Fibroblast of pulmonary artery (primary cell): ENCODE results near the gene IZUMO2.

Source experiments
- DNase-seq: peaks from one replicate; pipeline ENCODE4 v3.0.0-alpha.2; 2010; ENCODE audit warnings: low read depth
- H3K4me3 ChIP-seq: replicated peaks from 2 replicates; pipeline ENCODE4 v1.5.1; 2011; ENCODE audit warnings: low read depth, mild to moderate bottlenecking, control low read depth, low read length, moderate library complexity
- CTCF ChIP-seq: IDR thresholded peaks from 2 replicates; pipeline ENCODE4 v1.5.1; 2011; ENCODE audit warnings: mild to moderate bottlenecking, control low read depth, low read length, inconsistent platforms; ENCODE audit errors: missing control alignments

Gene IZUMO2

GRCh38 chr19:50175924-50176323, 12.8 kb upstream of the IZUMO2 start:
- no peak overlapping the region for H3K4me3 ChIP-seq
- no peak for TF ChIP-seq CTCF
- DNase-seq: no peak

- DNase-seq: no peak
- no peak for TF ChIP-seq CTCF
- H3K4me3 ChIP-seq: no peak overlapping the region
Observed at GRCh38 chr19:50174100-50174793, 11.2 kb upstream of the IZUMO2 start.

GRCh38 chr19:50173127-50173526, 10.0 kb upstream of the IZUMO2 start:
- TF ChIP-seq CTCF: no peak
- no peak for DNase-seq
- H3K4me3 ChIP-seq: no peak overlapping the region

- DNase-seq: no peak
- H3K4me3 ChIP-seq: no peak overlapping the region
- TF ChIP-seq CTCF: no peak
Observed at GRCh38 chr19:50172726-50173125, 9.6 kb upstream of the IZUMO2 start.

- no peak for DNase-seq
- no peak for TF ChIP-seq CTCF
- H3K4me3 ChIP-seq: no peak overlapping the region
Observed at GRCh38 chr19:50171752-50172151, 8.7 kb upstream of the IZUMO2 start.

GRCh38 chr19:50167314-50167721, 4.2 kb upstream of the IZUMO2 start:
- H3K4me3 ChIP-seq: no peak overlapping the region
- no peak for DNase-seq
- no peak for TF ChIP-seq CTCF

GRCh38 chr19:50159078-50159477, 4.0 kb downstream of the IZUMO2 start:
- no peak for TF ChIP-seq CTCF
- no peak for DNase-seq
- no peak overlapping the region for H3K4me3 ChIP-seq
